SK-N-SH (cell line): ENCODE measurements around the gene SAG. TPM values are rescaled to one million over a fixed set of nuclear protein-coding genes. Genes with fewer than 3 reads are reported as not detected.

Experiments used
- CTCF ChIA-PET: fragments of 300-600, 350-600 bp; formaldehyde crosslinking; extraction: SDS; loops from one replicate; lab custom pipeline; 2021; lab: Yijun Ruan, JAX
- POLR2A ChIA-PET: fragments of 350-600 bp; sonication (Branson Sonifier 250); formaldehyde crosslinking; extraction: SDS; loops from one replicate; lab custom pipeline; 2020; ENCODE audit warnings: antibody characterized with exemption, inconsistent platforms; lab: Yijun Ruan, JAX
- DNase-seq: peaks from one replicate; pipeline ENCODE4 v3.0.0; 2012
- H2AFZ ChIP-seq: fragments of 200-600 bp; sonication (generic); 2 replicates; pipeline ENCODE4 v1.8.1; 2016; ENCODE audit warnings: antibody characterized with exemption, mild to moderate bottlenecking, low read depth
- H3F3A ChIP-seq: fragments of 200-600 bp; sonication (generic); replicated peaks from 2 replicates; pipeline ENCODE3; 2016; ENCODE audit warnings: antibody characterized with exemption, mild to moderate bottlenecking; ENCODE audit not compliant: insufficient read depth
- H3K27ac ChIP-seq, 2 experiments: fragments of 200-500 bp in 1 of 2; fragments of 200-600 bp in 1 of 2; sonication (Bioruptor generic) in 1 of 2; sonication (generic), shearing (Covaris generic) in 1 of 2; 2 replicates each; pipeline versions ENCODE4 v1.5.1 to v1.6.1; 2014 to 2016; ENCODE audit warnings: low read depth in 2 of 2, inconsistent platforms in 1 of 2, low read length in 1 of 2, mild to moderate bottlenecking in 1 of 2, mixed read lengths in 1 of 2
- H3K27me3 ChIP-seq: fragments of 200-600 bp; sonication (generic), shearing (Covaris generic); 2 replicates; pipeline ENCODE4 v1.6.1; 2016; ENCODE audit warnings: mixed run types; ENCODE audit not compliant: insufficient read depth
- H3K36me3 ChIP-seq, 2 experiments: fragments of 200-500 bp in 1 of 2; fragments of 200-600 bp in 1 of 2; sonication (Bioruptor generic) in 1 of 2; sonication (generic) in 1 of 2; replicated peaks in 1 of 2; 2 replicates each; pipeline versions ENCODE3 to v1.5.1; 2014 to 2016; ENCODE audit warnings: low read length in 1 of 2, mild to moderate bottlenecking in 1 of 2; ENCODE audit not compliant: insufficient read depth in 2 of 2, control insufficient read depth in 1 of 2
- H3K4me1 ChIP-seq, 2 experiments: fragments of 200-500 bp in 1 of 2; fragments of 200-600 bp in 1 of 2; sonication (Bioruptor generic) in 1 of 2; sonication (generic), shearing (Covaris generic) in 1 of 2; 2 replicates each; pipeline versions ENCODE4 v1.5.1 to v1.6.1; 2014 to 2016; ENCODE audit warnings: low read depth in 1 of 2, low read length in 1 of 2, mixed run types in 1 of 2; ENCODE audit not compliant: insufficient read depth in 2 of 2, control insufficient read depth in 1 of 2
- H3K4me2 ChIP-seq: fragments of 200-600 bp; sonication (generic), shearing (Covaris generic); 2 replicates; pipeline ENCODE4 v1.6.1; 2017; ENCODE audit warnings: mixed run types
- H3K4me3 ChIP-seq, 2 experiments: fragments of 200-500 bp in 1 of 2; fragments of 200-600 bp in 1 of 2; sonication (Bioruptor generic) in 1 of 2; sonication (generic), shearing (Covaris generic) in 1 of 2; 2 replicates each; pipeline versions ENCODE4 v1.5.1 to v1.8.1; 2014 to 2016; ENCODE audit warnings: low read depth in 2 of 2, inconsistent platforms in 1 of 2, low read length in 1 of 2, mild to moderate bottlenecking in 1 of 2, mixed read lengths in 1 of 2, moderate library complexity in 1 of 2
- H3K79me2 ChIP-seq: fragments of 200-600 bp; sonication (generic); 2 replicates; pipeline ENCODE4 v1.8.1; 2017; ENCODE audit warnings: mild to moderate bottlenecking; ENCODE audit not compliant: insufficient read depth
- H3K9ac ChIP-seq: fragments of 200-600 bp; sonication (generic); 2 replicates; pipeline ENCODE4 v1.6.1; 2017; ENCODE audit warnings: mixed run types
- H3K9me2 ChIP-seq: fragments of 200-600 bp; sonication (generic); 2 replicates; pipeline ENCODE4 v1.6.1; 2017; ENCODE audit warnings: mixed run types
- H3K9me3 ChIP-seq: fragments of 200-600 bp; sonication (generic); 2 replicates; pipeline ENCODE4 v1.6.1; 2017; ENCODE audit warnings: mixed run types, mild to moderate bottlenecking, moderate library complexity
- H4K20me1 ChIP-seq: fragments of 200-600 bp; sonication (generic); 2 replicates; pipeline ENCODE4 v1.6.1; 2017; ENCODE audit warnings: mild to moderate bottlenecking, mixed run types; ENCODE audit not compliant: insufficient read depth
- CTCF ChIP-seq: fragments of 200-600 bp; sonication (generic); IDR thresholded peaks from 2 replicates; pipeline ENCODE4 v1.6.1; 2017; ENCODE audit warnings: antibody characterized with exemption, mild to moderate bottlenecking, moderate library complexity
- FOXJ3 ChIP-seq: sonication (generic); formaldehyde crosslinking; IDR thresholded peaks from 2 replicates; pipeline ENCODE4 v1.5.1; 2020; ENCODE audit warnings: mild to moderate bottlenecking, missing genetic modification reagents
- FOXM1 ChIP-seq: IDR thresholded peaks from 2 replicates; pipeline ENCODE4 v1.4.0; 2012; ENCODE audit warnings: low read depth, mild to moderate bottlenecking
- REST ChIP-seq: IDR thresholded peaks from 2 replicates; pipeline ENCODE4 v1.6.1; 2012; ENCODE audit warnings: mild to moderate bottlenecking, low read depth, low read length, moderate library complexity
- USF2 ChIP-seq: fragments of 150-350 bp; IDR thresholded peaks from 2 replicates; pipeline ENCODE4 v1.6.1; 2017; ENCODE audit warnings: antibody characterized with exemption, low read length, low read depth, borderline replicate concordance
- WGBS: methylation state at CpG from one replicate; pipeline ENCODE4 v1.1.6; 2017; ENCODE audit warnings: low lambda C conversion rate; 5-methylcytosine and 5-hydroxymethylcytosine counted together
- polyA plus RNA-seq, 3 experiments: library from polyadenylated mRNA; depleted of rRNA; stranded (reverse); fragments of >200 nt; gene quantifications; 2 replicates each; pipeline ENCODE4 v1.2.3, GENCODE V29; 2012

SAG gene
- polyA plus RNA-seq, 1 of the 3 experiments (the other 2 are of a cell fraction): not detected

- H3K36me3 ChIP-seq: no peaks in the 10 kb centered on the region
- no peaks in the 10 kb centered on the region for H3K9me3 ChIP-seq
- ChIA-PET POLR2A (no interaction called here), CTCF (no interaction called here)
- DNase-seq: no peak
- peaks cover 0 to 7% of the 10 kb centered on the region in 2 experiments; a peak in 2 of 4 replicates for H3K4me1 ChIP-seq
- no peaks in the 10 kb centered on the region for H3K79me2 ChIP-seq
- H3K27me3 ChIP-seq: no peaks in the 10 kb centered on the region
- H3F3A ChIP-seq: no peaks in the 10 kb centered on the region
- TF ChIP-seq CTCF (no peak), USF2 (no peak), REST (no peak)
- H3K27ac ChIP-seq: no peak overlapping the region
- H3K9ac ChIP-seq: no peak overlapping the region
- no peak overlapping the region for H3K4me2 ChIP-seq
- no peaks in the 10 kb centered on the region for H4K20me1 ChIP-seq
- no peaks in the 10 kb centered on the region for H3K9me2 ChIP-seq
- H2AFZ ChIP-seq: no peak overlapping the region
- H3K4me3 ChIP-seq: no peak overlapping the region
- 69% methylated on average over 8 of the region's 8 CpGs for WGBS
These were observed 18.9 kb downstream of the SAG start for GRCh38 chr2:233326500-233326899.

GRCh38 chr2:233328922-233329321, 21.3 kb downstream of the SAG start:
- Histone ChIP-seq H3K27ac (no peak overlapping the region), H3K36me3 (no peaks in the 10 kb centered on the region), H3K9me3 (no peaks in the 10 kb centered on the region), H3K9me2 (no peaks in the 10 kb centered on the region), H3K27me3 (no peaks in the 10 kb centered on the region), H2AFZ (no peak overlapping the region), H4K20me1 (no peaks in the 10 kb centered on the region), H3K4me3 (no peak overlapping the region), H3F3A (no peaks in the 10 kb centered on the region), H3K79me2 (no peaks in the 10 kb centered on the region), H3K9ac (no peak overlapping the region), H3K4me2 (no peak overlapping the region), H3K4me1 (peaks cover 0 to 7% of the 10 kb centered on the region in 2 experiments; a peak in 2 of 4 replicates)
- no peak for DNase-seq
- CTCF ChIA-PET: no interaction called here
- POLR2A ChIA-PET: no interaction called here
- WGBS: 78% methylated on average over 4 of the region's 4 CpGs
- TF ChIP-seq FOXM1 (no peak), USF2 (no peak), FOXJ3 (CRISPR knock-in tag) (no peak)
